Measurements from ENCODE around the gene KDM6A. TPM values are rescaled to one million over a fixed set of nuclear protein-coding genes. Genes with fewer than 3 reads are reported as not detected.

Gene KDM6A
- total RNA-seq, 1 experiment from 2014 or later = 40.9 TPM

GRCh38 chrX:44973420-44973932 is 100.5 kb downstream of the KDM6A start:
- POLR2A ChIA-PET (ENCODE audit: low non-redundant PET) = no interaction called here
- no peak for TF ChIP-seq CTCF (conservative IDR thresholded peaks at IDR 0.05; ENCODE audit: low read depth, low read length)
- TF ChIP-seq EZH2 (IDR thresholded peaks at IDR 0.05; ENCODE audit: borderline replicate concordance, low read depth, low read length, poor library complexity, severe bottlenecking) = no peak
- BruUV-seq (replicated peaks) = no TSS peak
- H3K9me3 ChIP-seq (ENCODE audit: low read depth, low read length, poor library complexity, severe bottlenecking) = peaks cover 17% of the 10 kb centered on the region
- no peak for DNase-seq (ENCODE audit: low spot score)
- H3K36me3 ChIP-seq (ENCODE audit: insufficient read depth, low read length, poor library complexity, severe bottlenecking) = peaks cover 5% of the 10 kb centered on the region
- CTCF ChIA-PET = no interaction called here
- no peak overlapping the region for H3K4me3 ChIP-seq (ENCODE audit: low read depth, low read length, poor library complexity, severe bottlenecking)
- no peaks in the 10 kb centered on the region for H3K27me3 ChIP-seq (replicated peaks; ENCODE audit: insufficient read depth, low read depth, low read length, poor library complexity)
- no peak overlapping the region for H3K27ac ChIP-seq (ENCODE audit: low read depth, low read length, poor library complexity, severe bottlenecking)
- intact Hi-C loops (cut with micrococcal nuclease; ENCODE audit: unreplicated experiment) = no loop called here
- no peaks in the 10 kb centered on the region for H3K4me1 ChIP-seq (ENCODE audit: insufficient read depth, low read length, poor library complexity, severe bottlenecking)

GRCh38 chrX:44974451-44974850 is 101.5 kb downstream of the KDM6A start:
- intact Hi-C loops (cut with micrococcal nuclease; ENCODE audit: unreplicated experiment) = no loop called here
- CTCF ChIA-PET = interaction anchor here (0.9 kb wide), 1 partner anchor 20 kb away, joined by 3 read pairs; no protein-coding TSS in a partner anchor
- no peak overlapping the region for H3K27ac ChIP-seq (ENCODE audit: low read depth, low read length, poor library complexity, severe bottlenecking)
- TF ChIP-seq CTCF (conservative IDR thresholded peaks at IDR 0.05; ENCODE audit: low read depth, low read length) (no peak), EZH2 (IDR thresholded peaks at IDR 0.05; ENCODE audit: borderline replicate concordance, low read depth, low read length, poor library complexity, severe bottlenecking) (no peak)
- H3K36me3 ChIP-seq (ENCODE audit: insufficient read depth, low read length, poor library complexity, severe bottlenecking) = peaks cover 5% of the 10 kb centered on the region
- H3K4me3 ChIP-seq (ENCODE audit: low read depth, low read length, poor library complexity, severe bottlenecking) = no peak overlapping the region
- H3K9me3 ChIP-seq (ENCODE audit: low read depth, low read length, poor library complexity, severe bottlenecking) = peaks cover 17% of the 10 kb centered on the region
- H3K4me1 ChIP-seq (ENCODE audit: insufficient read depth, low read length, poor library complexity, severe bottlenecking) = no peaks in the 10 kb centered on the region
- DNase-seq (ENCODE audit: low spot score) = no peak
- POLR2A ChIA-PET (ENCODE audit: low non-redundant PET) = no interaction called here
- no peaks in the 10 kb centered on the region for H3K27me3 ChIP-seq (replicated peaks; ENCODE audit: insufficient read depth, low read depth, low read length, poor library complexity)
- BruUV-seq (replicated peaks) = no TSS peak

GRCh38 chrX:44975666-44976263 is 102.8 kb downstream of the KDM6A start:
- TF ChIP-seq CTCF (conservative IDR thresholded peaks at IDR 0.05; ENCODE audit: low read depth, low read length) (no peak), EZH2 (IDR thresholded peaks at IDR 0.05; ENCODE audit: borderline replicate concordance, low read depth, low read length, poor library complexity, severe bottlenecking) (no peak)
- Histone ChIP-seq H3K27me3 (replicated peaks; ENCODE audit: insufficient read depth, low read depth, low read length, poor library complexity) (no peaks in the 10 kb centered on the region), H3K4me3 (ENCODE audit: low read depth, low read length, poor library complexity, severe bottlenecking) (no peak overlapping the region), H3K27ac (ENCODE audit: low read depth, low read length, poor library complexity, severe bottlenecking) (no peak overlapping the region), H3K4me1 (ENCODE audit: insufficient read depth, low read length, poor library complexity, severe bottlenecking) (no peaks in the 10 kb centered on the region), H3K9me3 (ENCODE audit: low read depth, low read length, poor library complexity, severe bottlenecking) (peaks cover 17% of the 10 kb centered on the region), H3K36me3 (ENCODE audit: insufficient read depth, low read length, poor library complexity, severe bottlenecking) (peaks cover 5% of the 10 kb centered on the region)
- ChIA-PET CTCF (no interaction called here), POLR2A (ENCODE audit: low non-redundant PET) (no interaction called here)
- DNase-seq (ENCODE audit: low spot score) = no peak
- intact Hi-C loops (cut with micrococcal nuclease; ENCODE audit: unreplicated experiment) = no loop called here
- BruUV-seq (replicated peaks) = no TSS peak

Measured in A673 (cell line).